Stimulated activated naive CD8-positive, alpha-beta T cell treated with anti-CD3 and anti-CD28 coated beads, Interleukin-15, amount 100 ng/mL, for 72 hours (primary cell): ENCODE data around the gene UBA1.

ENCODE experiments used
- ATAC-seq: fragments of 150-1000 bp; cut with Tn5 transposase; 2 replicates; pipeline ENCODE4 v1.10.0; 2021; ENCODE audit warnings: mild to moderate bottlenecking, moderate library complexity
- DNase-seq, 2 donors: peaks; one replicate each; pipeline ENCODE4 v3.0.0; 2021 to 2022
- H3K27ac Mint-ChIP-seq, 2 donors: one replicate each; pipeline ENCODE4 v1.8.0; 2022; ENCODE audit warnings: mild to moderate bottlenecking in 2 of 2, mixed read lengths in 2 of 2, moderate library complexity in 2 of 2
- H3K27me3 Mint-ChIP-seq: one replicate; pipeline ENCODE4 v1.8.0; 2022; ENCODE audit warnings: mixed read lengths
- H3K4me1 Mint-ChIP-seq: one replicate; pipeline ENCODE4 v1.8.0; 2022; ENCODE audit warnings: mild to moderate bottlenecking, mixed read lengths
- H3K4me3 Mint-ChIP-seq, 2 donors: one replicate each; pipeline ENCODE4 v1.8.0; 2022; ENCODE audit warnings: mild to moderate bottlenecking in 2 of 2, mixed read lengths in 2 of 2, moderate library complexity in 1 of 2
- H3K9me3 Mint-ChIP-seq, 2 donors: one replicate each; pipeline ENCODE4 v1.8.0; 2022; ENCODE audit warnings: mixed read lengths in 2 of 2

Gene UBA1

GRCh38 chrX:47224266-47224895, 30.8 kb downstream of the UBA1 start:
- DNase-seq (no peak), ATAC-seq (no peak)
- no peaks in the 10 kb centered on the region for H3K9me3 Mint-ChIP-seq
- no peak overlapping the region for H3K27ac Mint-ChIP-seq
- no peaks in the 10 kb centered on the region for H3K27me3 Mint-ChIP-seq
- no peak overlapping the region for H3K4me3 Mint-ChIP-seq
- H3K4me1 Mint-ChIP-seq: peaks cover 34% of the 10 kb centered on the region

GRCh38 chrX:47224896-47225290, 31.3 kb downstream of the UBA1 start:
- Mint-ChIP-seq H3K4me3 (no peak overlapping the region), H3K27me3 (no peaks in the 10 kb centered on the region), H3K9me3 (no peaks in the 10 kb centered on the region), H3K4me1 (peaks cover 29% of the 10 kb centered on the region), H3K27ac (no peak overlapping the region)
- ATAC-seq (no peak), DNase-seq (no peak)

- DNase-seq (no peak), ATAC-seq (no peak)
- Mint-ChIP-seq H3K27ac (no peak overlapping the region), H3K9me3 (no peaks in the 10 kb centered on the region), H3K4me1 (peaks cover 22% of the 10 kb centered on the region), H3K4me3 (no peak overlapping the region), H3K27me3 (no peaks in the 10 kb centered on the region)
Observed at GRCh38 chrX:47226071-47226470, 32.4 kb downstream of the UBA1 start.

- ATAC-seq: no peak
- DNase-seq: no peak
- Mint-ChIP-seq H3K4me1 (peaks cover 26% of the 10 kb centered on the region), H3K27ac (no peak overlapping the region), H3K27me3 (no peaks in the 10 kb centered on the region), H3K9me3 (no peaks in the 10 kb centered on the region), H3K4me3 (no peak overlapping the region)
Observed at GRCh38 chrX:47226531-47227333, 33.1 kb downstream of the UBA1 start.

- Mint-ChIP-seq H3K27ac (no peak overlapping the region), H3K4me3 (no peak overlapping the region), H3K4me1 (peaks cover 22% of the 10 kb centered on the region), H3K9me3 (no peaks in the 10 kb centered on the region), H3K27me3 (no peaks in the 10 kb centered on the region)
- no peak for ATAC-seq
- DNase-seq: no peak
Observed at GRCh38 chrX:47227334-47227583, 33.6 kb downstream of the UBA1 start.

GRCh38 chrX:47228550-47229270, 35.1 kb downstream of the UBA1 start:
- Mint-ChIP-seq H3K4me3 (no peak overlapping the region), H3K27ac (peak overlapping the region in 1 of 2 donors; percentile 85), H3K9me3 (no peaks in the 10 kb centered on the region), H3K4me1 (peaks cover 19% of the 10 kb centered on the region), H3K27me3 (no peaks in the 10 kb centered on the region)
- DNase-seq: no peak
- ATAC-seq: no peak

GRCh38 chrX:47229427-47229826, 35.8 kb downstream of the UBA1 start:
- Mint-ChIP-seq H3K4me1 (peaks cover 14% of the 10 kb centered on the region), H3K27ac (no peak overlapping the region), H3K4me3 (no peak overlapping the region), H3K9me3 (no peaks in the 10 kb centered on the region), H3K27me3 (no peaks in the 10 kb centered on the region)
- DNase-seq: no peak
- no peak for ATAC-seq

- Mint-ChIP-seq H3K27me3 (no peaks in the 10 kb centered on the region), H3K4me3 (no peak overlapping the region), H3K4me1 (peaks cover 16% of the 10 kb centered on the region), H3K27ac (no peak overlapping the region), H3K9me3 (no peaks in the 10 kb centered on the region)
- DNase-seq (no peak), ATAC-seq (no peak)
Observed at GRCh38 chrX:47230136-47230868, 36.7 kb downstream of the UBA1 start.

- H3K27me3 Mint-ChIP-seq: no peaks in the 10 kb centered on the region
- peak overlapping the region; percentile 50 to 69 for H3K27ac Mint-ChIP-seq
- H3K4me3 Mint-ChIP-seq: no peak overlapping the region
- ATAC-seq (no peak), DNase-seq (no peak)
- H3K4me1 Mint-ChIP-seq: peaks cover 24% of the 10 kb centered on the region
- no peaks in the 10 kb centered on the region for H3K9me3 Mint-ChIP-seq
Observed at GRCh38 chrX:47231167-47231566, 37.5 kb downstream of the UBA1 start.

GRCh38 chrX:47232197-47232802, 38.7 kb downstream of the UBA1 start:
- DNase-seq: no peak
- H3K27ac Mint-ChIP-seq: peak overlapping the region; percentile 98 to 99
- H3K27me3 Mint-ChIP-seq: no peaks in the 10 kb centered on the region
- H3K4me3 Mint-ChIP-seq: peak overlapping the region; percentile 96 to 99
- no peak for ATAC-seq
- H3K4me1 Mint-ChIP-seq: peaks cover 29% of the 10 kb centered on the region
- no peaks in the 10 kb centered on the region for H3K9me3 Mint-ChIP-seq

- ATAC-seq: peak; percentile 57
- Mint-ChIP-seq H3K27ac (peak within 1 kb of the TSS; percentile 98 to 99), H3K27me3 (no peaks in the 10 kb centered on the region), H3K4me3 (peak within 1 kb of the TSS; percentile 96 to 99), H3K9me3 (no peaks in the 10 kb centered on the region), H3K4me1 (peaks cover 34% of the 10 kb centered on the region)
- peak; percentile 59 to 68 for DNase-seq
Observed at GRCh38 chrX:47232803-47233332, 39.2 kb downstream of the UBA1 start, which contains the start of gene USP11. Gene USP11, plus strand, starts transcription at chrX:47233009. Its CDS starts 35 bp downstream, at chrX:47233044.

- Mint-ChIP-seq H3K4me3 (peak overlapping the region; percentile 96 to 99), H3K4me1 (peaks cover 34% of the 10 kb centered on the region), H3K27ac (peak overlapping the region; percentile 98 to 99), H3K9me3 (no peaks in the 10 kb centered on the region), H3K27me3 (no peaks in the 10 kb centered on the region)
- DNase-seq (peak; percentile 89 to 97), ATAC-seq (peak; percentile 94)
Observed at GRCh38 chrX:47233333-47234113, 39.9 kb downstream of the UBA1 start.

GRCh38 chrX:47234583-47234982, 41.0 kb downstream of the UBA1 start:
- ATAC-seq: no peak

GRCh38 chrX:47235691-47236103, 42.1 kb downstream of the UBA1 start:
- ATAC-seq (no peak), DNase-seq (no peak)
- Mint-ChIP-seq H3K4me1 (peaks cover 29% of the 10 kb centered on the region), H3K4me3 (peak overlapping the region; percentile 48 to 85), H3K27me3 (no peaks in the 10 kb centered on the region), H3K9me3 (no peaks in the 10 kb centered on the region), H3K27ac (peak overlapping the region in 1 of 2 donors; percentile 89)

More at GRCh38 chrX:47234583-47234982, 41.0 kb downstream of the UBA1 start:
- DNase-seq: no peak
- Mint-ChIP-seq H3K4me3 (peak overlapping the region; percentile 57 to 96), H3K9me3 (no peaks in the 10 kb centered on the region), H3K4me1 (peaks cover 34% of the 10 kb centered on the region), H3K27me3 (no peaks in the 10 kb centered on the region), H3K27ac (peak overlapping the region; percentile 80 to 88)
